Astrocyte (in vitro differentiated cells and primary cell): ENCODE data around the gene TBR1.

Experiments used
- EZH2 ChIP-seq: IDR thresholded peaks from 2 replicates; pipeline ENCODE4 v1.6.1; 2012; ENCODE audit warnings: mild to moderate bottlenecking, low read length, inconsistent platforms; ENCODE audit not compliant: insufficient read depth
- TF ChIP-seq, protein P1 (sequence below): IDR thresholded peaks from 2 replicates; pipeline ENCODE4 v1.5.1; 2011; ENCODE audit warnings: low read depth, mild to moderate bottlenecking, inconsistent platforms, low read length, moderate library complexity; ENCODE audit not compliant: insufficient read depth

DNA sequence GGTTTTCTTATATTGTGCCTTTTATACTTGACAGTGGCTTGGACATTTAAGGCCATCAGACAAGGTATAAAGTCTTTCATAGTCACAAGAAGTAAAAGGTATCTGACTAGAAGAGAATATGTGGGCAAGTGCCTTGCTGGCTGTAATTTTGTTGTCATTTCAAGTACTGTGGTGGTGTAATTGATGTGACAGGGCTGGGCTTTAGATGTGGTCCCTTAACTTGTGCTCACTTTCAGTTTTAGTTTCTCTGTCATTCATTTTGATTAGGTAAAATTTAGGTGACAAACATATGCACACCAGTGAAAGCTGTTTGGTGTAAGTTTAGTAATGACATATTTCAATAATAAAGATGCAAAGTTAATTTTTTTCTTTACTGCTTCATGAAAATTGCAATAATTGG, 31.2 kb upstream of the TBR1 start:
- no peak for TF ChIP-seq EZH2
- TF ChIP-seq, protein P1, sequence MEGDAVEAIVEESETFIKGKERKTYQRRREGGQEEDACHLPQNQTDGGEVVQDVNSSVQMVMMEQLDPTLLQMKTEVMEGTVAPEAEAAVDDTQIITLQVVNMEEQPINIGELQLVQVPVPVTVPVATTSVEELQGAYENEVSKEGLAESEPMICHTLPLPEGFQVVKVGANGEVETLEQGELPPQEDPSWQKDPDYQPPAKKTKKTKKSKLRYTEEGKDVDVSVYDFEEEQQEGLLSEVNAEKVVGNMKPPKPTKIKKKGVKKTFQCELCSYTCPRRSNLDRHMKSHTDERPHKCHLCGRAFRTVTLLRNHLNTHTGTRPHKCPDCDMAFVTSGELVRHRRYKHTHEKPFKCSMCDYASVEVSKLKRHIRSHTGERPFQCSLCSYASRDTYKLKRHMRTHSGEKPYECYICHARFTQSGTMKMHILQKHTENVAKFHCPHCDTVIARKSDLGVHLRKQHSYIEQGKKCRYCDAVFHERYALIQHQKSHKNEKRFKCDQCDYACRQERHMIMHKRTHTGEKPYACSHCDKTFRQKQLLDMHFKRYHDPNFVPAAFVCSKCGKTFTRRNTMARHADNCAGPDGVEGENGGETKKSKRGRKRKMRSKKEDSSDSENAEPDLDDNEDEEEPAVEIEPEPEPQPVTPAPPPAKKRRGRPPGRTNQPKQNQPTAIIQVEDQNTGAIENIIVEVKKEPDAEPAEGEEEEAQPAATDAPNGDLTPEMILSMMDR = no peak
